SK-N-SH (cell line): Measurements from ENCODE around the gene ADCY9. TPM values are rescaled to one million over a fixed set of nuclear protein-coding genes. Genes with fewer than 3 reads are reported as not detected.

ENCODE experiments used
- CTCF ChIA-PET: fragments of 300-600, 350-600 bp; formaldehyde crosslinking; extraction: SDS; loops from one replicate; lab custom pipeline; 2021; lab: Yijun Ruan, JAX
- POLR2A ChIA-PET: fragments of 350-600 bp; sonication (Branson Sonifier 250); formaldehyde crosslinking; extraction: SDS; loops from one replicate; lab custom pipeline; 2020; ENCODE audit warnings: antibody characterized with exemption, inconsistent platforms; lab: Yijun Ruan, JAX
- DNase-seq: peaks from one replicate; pipeline ENCODE4 v3.0.0; 2012
- H2AFZ ChIP-seq: fragments of 200-600 bp; sonication (generic); 2 replicates; pipeline ENCODE4 v1.8.1; 2016; ENCODE audit warnings: antibody characterized with exemption, mild to moderate bottlenecking, low read depth
- H3F3A ChIP-seq: fragments of 200-600 bp; sonication (generic); replicated peaks from 2 replicates; pipeline ENCODE3; 2016; ENCODE audit warnings: antibody characterized with exemption, mild to moderate bottlenecking; ENCODE audit not compliant: insufficient read depth
- H3K27ac ChIP-seq, 2 experiments: fragments of 200-500 bp in 1 of 2; fragments of 200-600 bp in 1 of 2; sonication (Bioruptor generic) in 1 of 2; sonication (generic), shearing (Covaris generic) in 1 of 2; 2 replicates each; pipeline versions ENCODE4 v1.5.1 to v1.6.1; 2014 to 2016; ENCODE audit warnings: low read depth in 2 of 2, inconsistent platforms in 1 of 2, low read length in 1 of 2, mild to moderate bottlenecking in 1 of 2, mixed read lengths in 1 of 2
- H3K27me3 ChIP-seq: fragments of 200-600 bp; sonication (generic), shearing (Covaris generic); 2 replicates; pipeline ENCODE4 v1.6.1; 2016; ENCODE audit warnings: mixed run types; ENCODE audit not compliant: insufficient read depth
- H3K36me3 ChIP-seq, 2 experiments: fragments of 200-500 bp in 1 of 2; fragments of 200-600 bp in 1 of 2; sonication (Bioruptor generic) in 1 of 2; sonication (generic) in 1 of 2; replicated peaks in 1 of 2; 2 replicates each; pipeline versions ENCODE3 to v1.5.1; 2014 to 2016; ENCODE audit warnings: low read length in 1 of 2, mild to moderate bottlenecking in 1 of 2; ENCODE audit not compliant: insufficient read depth in 2 of 2, control insufficient read depth in 1 of 2
- H3K4me1 ChIP-seq, 2 experiments: fragments of 200-500 bp in 1 of 2; fragments of 200-600 bp in 1 of 2; sonication (Bioruptor generic) in 1 of 2; sonication (generic), shearing (Covaris generic) in 1 of 2; 2 replicates each; pipeline versions ENCODE4 v1.5.1 to v1.6.1; 2014 to 2016; ENCODE audit warnings: low read depth in 1 of 2, low read length in 1 of 2, mixed run types in 1 of 2; ENCODE audit not compliant: insufficient read depth in 2 of 2, control insufficient read depth in 1 of 2
- H3K4me2 ChIP-seq: fragments of 200-600 bp; sonication (generic), shearing (Covaris generic); 2 replicates; pipeline ENCODE4 v1.6.1; 2017; ENCODE audit warnings: mixed run types
- H3K4me3 ChIP-seq, 2 experiments: fragments of 200-500 bp in 1 of 2; fragments of 200-600 bp in 1 of 2; sonication (Bioruptor generic) in 1 of 2; sonication (generic), shearing (Covaris generic) in 1 of 2; 2 replicates each; pipeline versions ENCODE4 v1.5.1 to v1.8.1; 2014 to 2016; ENCODE audit warnings: low read depth in 2 of 2, inconsistent platforms in 1 of 2, low read length in 1 of 2, mild to moderate bottlenecking in 1 of 2, mixed read lengths in 1 of 2, moderate library complexity in 1 of 2
- H3K79me2 ChIP-seq: fragments of 200-600 bp; sonication (generic); 2 replicates; pipeline ENCODE4 v1.8.1; 2017; ENCODE audit warnings: mild to moderate bottlenecking; ENCODE audit not compliant: insufficient read depth
- H3K9ac ChIP-seq: fragments of 200-600 bp; sonication (generic); 2 replicates; pipeline ENCODE4 v1.6.1; 2017; ENCODE audit warnings: mixed run types
- H3K9me2 ChIP-seq: fragments of 200-600 bp; sonication (generic); 2 replicates; pipeline ENCODE4 v1.6.1; 2017; ENCODE audit warnings: mixed run types
- H3K9me3 ChIP-seq: fragments of 200-600 bp; sonication (generic); 2 replicates; pipeline ENCODE4 v1.6.1; 2017; ENCODE audit warnings: mixed run types, mild to moderate bottlenecking, moderate library complexity
- H4K20me1 ChIP-seq: fragments of 200-600 bp; sonication (generic); 2 replicates; pipeline ENCODE4 v1.6.1; 2017; ENCODE audit warnings: mild to moderate bottlenecking, mixed run types; ENCODE audit not compliant: insufficient read depth
- FOSL2 ChIP-seq: IDR thresholded peaks from 2 replicates; pipeline ENCODE4 v1.4.0; 2012; ENCODE audit warnings: low read depth, mild to moderate bottlenecking, moderate library complexity, borderline replicate concordance
- FOXM1 ChIP-seq: IDR thresholded peaks from 2 replicates; pipeline ENCODE4 v1.4.0; 2012; ENCODE audit warnings: low read depth, mild to moderate bottlenecking
- GABPA ChIP-seq: IDR thresholded peaks from 2 replicates; pipeline ENCODE4 v1.4.0; 2012; ENCODE audit warnings: low read depth, mild to moderate bottlenecking
- JUND ChIP-seq: IDR thresholded peaks from 2 replicates; pipeline ENCODE4 v1.4.0; 2012
- MEF2A ChIP-seq: IDR thresholded peaks from 2 replicates; pipeline ENCODE4 v1.4.0; 2012; ENCODE audit warnings: low read depth, borderline replicate concordance
- MXI1 ChIP-seq: IDR thresholded peaks from 2 replicates; pipeline ENCODE4 v1.6.1; 2012; ENCODE audit warnings: mild to moderate bottlenecking, low read depth, low read length, improper control_type of control experiment
- NFIC ChIP-seq: IDR thresholded peaks from 2 replicates; pipeline ENCODE4 v1.4.0; 2012; ENCODE audit warnings: borderline replicate concordance
- NRF1 ChIP-seq: IDR thresholded peaks from 2 replicates; pipeline ENCODE4 v1.6.1; 2012; ENCODE audit warnings: low read depth, mild to moderate bottlenecking, low read length
- RAD21 ChIP-seq: IDR thresholded peaks from 2 replicates; pipeline ENCODE4 v1.6.1; 2012; ENCODE audit warnings: mild to moderate bottlenecking, low read length
- RCOR1 ChIP-seq: fragments of 150-350 bp; IDR thresholded peaks from 2 replicates; pipeline ENCODE4 v1.6.1; 2017; ENCODE audit warnings: antibody characterized with exemption, low read length
- RXRA ChIP-seq: IDR thresholded peaks from 2 replicates; pipeline ENCODE4 v1.4.0; 2012; ENCODE audit warnings: low read depth, mild to moderate bottlenecking, borderline replicate concordance
- SIN3A ChIP-seq: IDR thresholded peaks from 2 replicates; pipeline ENCODE4 v1.6.1; 2012; ENCODE audit warnings: low read depth, mild to moderate bottlenecking, low read length, moderate library complexity, borderline replicate concordance
- WGBS: methylation state at CpG from one replicate; pipeline ENCODE4 v1.1.6; 2017; ENCODE audit warnings: low lambda C conversion rate; 5-methylcytosine and 5-hydroxymethylcytosine counted together
- polyA plus RNA-seq, 3 experiments: library from polyadenylated mRNA; depleted of rRNA; stranded (reverse); fragments of >200 nt; gene quantifications; 2 replicates each; pipeline ENCODE4 v1.2.3, GENCODE V29; 2012
- TF ChIP-seq, protein P1 (sequence below): fragments of 150-350 bp; IDR thresholded peaks from 2 replicates; pipeline ENCODE4 v1.6.1; 2016; ENCODE audit warnings: mild to moderate bottlenecking, low read depth, low read length

Gene ADCY9
- polyA plus RNA-seq, 1 of the 3 experiments (the other 2 are of a cell fraction), result 5.2 TPM

DNA sequence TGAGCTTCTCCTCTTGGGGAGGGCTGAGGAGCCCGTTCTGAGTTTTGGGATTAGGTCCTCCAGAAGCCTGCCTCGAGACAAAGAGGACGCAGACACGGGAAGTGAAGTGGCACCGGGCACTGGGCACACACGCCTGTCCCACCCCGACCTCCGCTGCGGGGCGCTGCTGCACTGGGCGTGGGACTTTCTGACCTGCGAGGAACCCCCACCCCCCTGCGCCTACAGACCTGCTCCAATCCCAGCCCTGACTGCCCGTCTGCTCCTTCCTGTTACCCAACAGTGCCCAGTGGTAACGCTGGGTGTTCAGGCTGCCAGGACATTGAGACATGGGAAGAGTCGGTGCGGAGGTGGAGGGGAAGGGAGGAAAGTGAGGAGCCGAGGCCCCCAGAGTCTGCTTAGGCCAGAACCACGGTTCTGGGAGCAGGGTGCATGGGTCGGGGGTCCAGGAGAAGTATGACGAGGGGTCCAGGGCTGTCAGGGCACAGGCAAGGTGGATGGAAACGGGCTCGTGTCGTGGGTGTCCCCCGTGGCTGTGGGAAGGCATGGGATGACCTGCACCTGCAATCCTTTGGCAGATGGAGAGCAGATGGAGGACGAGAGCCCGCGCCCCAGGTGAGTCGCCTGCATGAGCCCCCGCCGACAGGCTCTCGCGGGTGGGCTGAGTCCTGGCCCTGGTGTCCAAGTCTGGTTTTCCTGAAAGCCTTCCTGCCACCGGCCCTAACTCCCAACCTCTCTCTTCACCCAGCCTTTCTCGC is 123.8 kb downstream of the ADCY9 start:
- POLR2A ChIA-PET, result no interaction called here
- TF ChIP-seq MXI1, result no peak
- no peak for TF ChIP-seq NFIC
- TF ChIP-seq NRF1, result no peak
- no peak for TF ChIP-seq RAD21
- TF ChIP-seq SIN3A, result no peak
- TF ChIP-seq, protein P1, sequence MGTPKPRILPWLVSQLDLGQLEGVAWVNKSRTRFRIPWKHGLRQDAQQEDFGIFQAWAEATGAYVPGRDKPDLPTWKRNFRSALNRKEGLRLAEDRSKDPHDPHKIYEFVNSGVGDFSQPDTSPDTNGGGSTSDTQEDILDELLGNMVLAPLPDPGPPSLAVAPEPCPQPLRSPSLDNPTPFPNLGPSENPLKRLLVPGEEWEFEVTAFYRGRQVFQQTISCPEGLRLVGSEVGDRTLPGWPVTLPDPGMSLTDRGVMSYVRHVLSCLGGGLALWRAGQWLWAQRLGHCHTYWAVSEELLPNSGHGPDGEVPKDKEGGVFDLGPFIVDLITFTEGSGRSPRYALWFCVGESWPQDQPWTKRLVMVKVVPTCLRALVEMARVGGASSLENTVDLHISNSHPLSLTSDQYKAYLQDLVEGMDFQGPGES, result no peak
- no peak for TF ChIP-seq MEF2A
- TF ChIP-seq RXRA, result no peak
- no peak for TF ChIP-seq GABPA
- TF ChIP-seq, all 33 proteins: peak for 0
- H3K9me2 ChIP-seq, result no peaks in the 10 kb centered on the region
- no peaks in the 10 kb centered on the region for H3K36me3 ChIP-seq
- no peak overlapping the region for H2AFZ ChIP-seq
- CTCF ChIA-PET, result interaction anchor here (0.5 to 1.7 kb wide), 6 partner anchors 9 to 333 kb away, joined by 3 to 6 read pairs (median 4); no protein-coding TSS in a partner anchor
- no peak overlapping the region for H3K4me3 ChIP-seq
- DNase-seq, result no peak
- no peak overlapping the region for H3K9ac ChIP-seq
- no peaks in the 10 kb centered on the region for H4K20me1 ChIP-seq
- H3K9me3 ChIP-seq, result no peaks in the 10 kb centered on the region
- H3K27ac ChIP-seq, result no peak overlapping the region
- no peaks in the 10 kb centered on the region for H3F3A ChIP-seq
- WGBS, result 80% methylated on average over 27 of the region's 35 CpGs
- H3K79me2 ChIP-seq, result no peaks in the 10 kb centered on the region
- no peaks in the 10 kb centered on the region for H3K4me1 ChIP-seq
- H3K4me2 ChIP-seq, result no peak overlapping the region
- H3K27me3 ChIP-seq, result no peaks in the 10 kb centered on the region

DNA sequence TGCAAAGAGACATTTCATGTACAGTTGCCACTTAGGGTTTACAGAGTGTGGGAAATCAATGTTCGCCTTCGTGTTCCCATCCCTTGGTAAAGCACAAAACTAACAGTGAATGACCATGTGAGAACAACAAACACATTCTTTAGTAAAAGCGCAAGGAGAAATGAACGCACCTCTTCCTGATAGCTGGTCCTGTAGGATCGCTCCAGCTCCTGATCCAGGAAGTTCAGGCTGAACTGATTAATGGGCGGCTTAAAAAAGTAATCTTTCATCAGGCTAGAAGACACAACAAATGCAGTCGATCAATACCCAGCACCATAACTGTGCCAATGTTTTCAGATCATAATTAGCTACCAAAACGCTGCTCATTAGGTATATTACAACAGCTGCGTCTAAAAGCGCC is 127.4 kb downstream of the ADCY9 start:
- Histone ChIP-seq H3K9me3 (no peaks in the 10 kb centered on the region), H3F3A (no peaks in the 10 kb centered on the region), H3K79me2 (no peaks in the 10 kb centered on the region), H2AFZ (no peak overlapping the region), H3K4me1 (no peaks in the 10 kb centered on the region), H3K9ac (no peak overlapping the region), H3K27ac (no peak overlapping the region), H3K27me3 (no peaks in the 10 kb centered on the region), H3K9me2 (no peaks in the 10 kb centered on the region), H4K20me1 (no peaks in the 10 kb centered on the region), H3K4me2 (no peak overlapping the region), H3K36me3 (no peaks in the 10 kb centered on the region), H3K4me3 (no peak overlapping the region)
- TF ChIP-seq FOXM1, result no peak
- TF ChIP-seq GABPA, result no peak
- TF ChIP-seq RCOR1, result no peak
- TF ChIP-seq FOSL2, result no peak
- TF ChIP-seq JUND, result no peak
- DNase-seq, result no peak
- WGBS, result 89% methylated on average over 10 of the region's 10 CpGs
- POLR2A ChIA-PET, result no interaction called here
- CTCF ChIA-PET, result interaction anchor here (1.5 to 3.4 kb wide), 3 partner anchors 50 to 341 kb away, joined by 3 to 11 read pairs (median 5); no protein-coding TSS in a partner anchor
